Endodermal cell (in vitro differentiated cells): ENCODE measurements around the gene CACNA1H. TPM values are rescaled to one million over a fixed set of nuclear protein-coding genes. Genes with fewer than 3 reads are reported as not detected.

Experiments
- DNase-seq: peaks from one replicate; pipeline ENCODE4 v3.0.0-alpha.2; 2017
- H3K27ac ChIP-seq: 2 replicates; pipeline ENCODE4 v1.5.1; 2013; ENCODE audit warnings: mild to moderate bottlenecking, low read depth, low read length, moderate library complexity
- H3K27me3 ChIP-seq: 2 replicates; pipeline ENCODE4 v1.6.1; 2013; ENCODE audit warnings: mild to moderate bottlenecking, low read length, moderate library complexity; ENCODE audit not compliant: insufficient read depth, control insufficient read depth, poor library complexity, severe bottlenecking
- H3K36me3 ChIP-seq: 2 replicates; pipeline ENCODE4 v1.7.0; 2013; ENCODE audit warnings: mild to moderate bottlenecking, low read length, moderate library complexity; ENCODE audit not compliant: control insufficient read depth, insufficient read depth
- H3K4me1 ChIP-seq: one replicate; pipeline ENCODE4 v1.7.0; 2013; ENCODE audit warnings: low read length; ENCODE audit not compliant: control insufficient read depth, insufficient read depth
- H3K4me3 ChIP-seq: 2 replicates; pipeline ENCODE4 v1.5.1; 2013; ENCODE audit warnings: mild to moderate bottlenecking, low read length, moderate library complexity
- H3K9ac ChIP-seq: 2 replicates; pipeline ENCODE4 v1.6.1; 2013; ENCODE audit warnings: mild to moderate bottlenecking, low read length, moderate library complexity; ENCODE audit not compliant: poor library complexity, severe bottlenecking; ENCODE audit errors: extremely low read depth
- H3K9me3 ChIP-seq: 2 replicates; pipeline ENCODE4 v1.6.1; 2013; ENCODE audit warnings: mild to moderate bottlenecking, low read length, moderate library complexity; ENCODE audit not compliant: control insufficient read depth
- H3K27ac Mint-ChIP-seq: 2 replicates; pipeline ENCODE4 v1.8.0; 2020; ENCODE audit warnings: mixed read lengths
- H3K27me3 Mint-ChIP-seq: 2 replicates; pipeline ENCODE4 v1.8.0; 2021; ENCODE audit warnings: mild to moderate bottlenecking, mixed read lengths; ENCODE audit not compliant: insufficient read depth
- H3K36me3 Mint-ChIP-seq: 2 replicates; pipeline ENCODE4 v1.8.0; 2020; ENCODE audit warnings: low read depth, mixed read lengths
- H3K4me1 Mint-ChIP-seq: 2 replicates; pipeline ENCODE4 v1.8.0; 2020; ENCODE audit warnings: mixed read lengths
- H3K4me3 Mint-ChIP-seq: 2 replicates; pipeline ENCODE4 v1.8.0; 2020; ENCODE audit warnings: mild to moderate bottlenecking, moderate library complexity, mixed read lengths
- H3K9me3 Mint-ChIP-seq: 2 replicates; pipeline ENCODE4 v1.8.0; 2020; ENCODE audit warnings: mild to moderate bottlenecking, mixed read lengths
- CTCF ChIP-seq: fragments of 200-600 bp; sonication (generic); conservative IDR thresholded peaks from 2 replicates; pipeline ENCODE4 v1.5.0; 2021; ENCODE audit warnings: antibody characterized with exemption, mild to moderate bottlenecking
- WGBS, 2 experiments: methylation state at CpG; one replicate each; pipeline versions ENCODE4 v1.1.5 to v1.1.7; 2013; ENCODE audit warnings: missing lambda C conversion rate in 2 of 2, mixed read lengths in 1 of 2; ENCODE audit not compliant: insufficient coverage in 1 of 2, insufficient read length in 1 of 2; 5-methylcytosine and 5-hydroxymethylcytosine counted together
- total RNA-seq, 2 donors: library from RNA; stranded (reverse); fragmentation: NEBNext Ultra II Directional in 1 of 2; extraction: Animal tissue kit (Norgen Biotek cat#: 25700) in 1 of 2; gene quantifications; 2 replicates in 1 of 2; 3 replicates in 1 of 2; pipeline ENCODE4 v1.2.1, GENCODE V29; 2021

Gene CACNA1H
- total RNA-seq, 2 donors from 2014 or later: 31.6 to 45.0 TPM

- H3K4me3 ChIP-seq: no peak overlapping the region
- H3K27ac ChIP-seq: no peak overlapping the region
- H3K27ac Mint-ChIP-seq: no peak overlapping the region
- DNase-seq: no peak
- H3K9ac ChIP-seq: no peak overlapping the region
- no peak for TF ChIP-seq CTCF
- no peaks in the 10 kb centered on the region for H3K4me1 Mint-ChIP-seq
- no peak overlapping the region for H3K4me3 Mint-ChIP-seq
- H3K27me3 ChIP-seq: no peaks in the 10 kb centered on the region
- H3K4me1 ChIP-seq: no peaks in the 10 kb centered on the region
- H3K36me3 Mint-ChIP-seq: no peaks in the 10 kb centered on the region
- peaks cover 3% of the 10 kb centered on the region for H3K27me3 Mint-ChIP-seq
- 89% methylated on average over 26 to 34 of the region's 34 CpGs for WGBS, 2 experiments
- H3K9me3 Mint-ChIP-seq: no peaks in the 10 kb centered on the region
- no peaks in the 10 kb centered on the region for H3K36me3 ChIP-seq
- H3K9me3 ChIP-seq: no peaks in the 10 kb centered on the region
Observed at GRCh38 chr16:1117176-1117900, 35.6 kb upstream of the CACNA1H start.

DNA sequence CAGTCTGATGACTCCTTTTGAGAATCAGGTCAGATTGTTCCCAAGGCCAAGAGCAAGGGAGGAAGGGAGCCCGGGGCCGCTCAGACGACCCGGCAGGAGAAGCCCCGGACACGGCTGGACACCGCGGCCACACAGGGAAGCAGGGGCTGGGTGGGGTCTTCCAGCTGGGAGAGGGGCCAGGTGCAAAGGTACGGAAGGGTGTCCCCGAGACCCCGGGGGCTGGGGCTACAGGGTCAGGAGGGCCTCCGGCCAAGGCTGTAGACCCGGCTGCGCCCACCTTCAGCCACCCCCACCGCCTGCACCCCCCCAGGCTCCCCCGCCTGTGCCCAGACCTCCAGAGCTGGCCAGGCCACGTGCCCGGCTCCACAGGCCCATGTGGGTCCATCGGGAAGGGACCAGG is 35.0 kb upstream of the CACNA1H start:
- WGBS, 2 experiments: 93 to 94% methylated on average over 3 to 19 of the region's 19 CpGs
- no peak overlapping the region for H3K27ac ChIP-seq
- no peaks in the 10 kb centered on the region for H3K4me1 ChIP-seq
- no peaks in the 10 kb centered on the region for H3K36me3 Mint-ChIP-seq
- no peak overlapping the region for H3K4me3 Mint-ChIP-seq
- H3K4me1 Mint-ChIP-seq: no peaks in the 10 kb centered on the region
- no peaks in the 10 kb centered on the region for H3K9me3 ChIP-seq
- H3K27me3 ChIP-seq: no peaks in the 10 kb centered on the region
- no peaks in the 10 kb centered on the region for H3K36me3 ChIP-seq
- no peak for TF ChIP-seq CTCF
- no peak for DNase-seq
- no peak overlapping the region for H3K4me3 ChIP-seq
- H3K9me3 Mint-ChIP-seq: no peaks in the 10 kb centered on the region
- H3K27me3 Mint-ChIP-seq: no peaks in the 10 kb centered on the region
- no peak overlapping the region for H3K27ac Mint-ChIP-seq
- no peak overlapping the region for H3K9ac ChIP-seq

DNA sequence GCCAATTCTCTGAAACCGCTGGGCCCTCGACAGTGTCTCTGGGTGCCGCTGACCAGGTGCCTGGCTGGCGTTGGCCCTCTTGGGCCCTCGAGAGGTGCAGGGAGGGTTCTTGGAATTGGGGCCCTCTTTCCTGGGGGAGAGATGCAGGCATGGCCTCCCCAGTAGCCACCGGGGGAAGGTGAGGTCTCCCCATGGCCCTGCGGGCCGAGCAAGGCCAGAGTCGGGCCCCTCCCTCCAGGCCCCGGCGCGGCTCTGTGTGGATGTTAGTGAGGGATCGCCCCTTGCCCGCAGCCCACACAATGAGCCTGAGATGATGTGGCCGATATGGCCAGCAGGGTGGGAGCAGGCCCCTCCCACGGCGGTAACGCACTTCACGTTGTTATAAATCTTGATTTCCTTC is 33.8 kb upstream of the CACNA1H start:
- H3K9me3 Mint-ChIP-seq: no peaks in the 10 kb centered on the region
- Histone ChIP-seq H3K27ac (no peak overlapping the region), H3K4me3 (no peak overlapping the region), H3K9me3 (no peaks in the 10 kb centered on the region), H3K27me3 (no peaks in the 10 kb centered on the region), H3K9ac (no peak overlapping the region), H3K36me3 (no peaks in the 10 kb centered on the region), H3K4me1 (no peaks in the 10 kb centered on the region)
- H3K4me3 Mint-ChIP-seq: no peak overlapping the region
- no peaks in the 10 kb centered on the region for H3K36me3 Mint-ChIP-seq
- 89 to 95% methylated on average over 15 to 19 of the region's 19 CpGs for WGBS, 2 experiments
- H3K4me1 Mint-ChIP-seq: no peaks in the 10 kb centered on the region
- H3K27me3 Mint-ChIP-seq: no peaks in the 10 kb centered on the region
- no peak for DNase-seq
- no peak overlapping the region for H3K27ac Mint-ChIP-seq
- TF ChIP-seq CTCF: no peak
